ENCODE data around the gene PIGO. TPM values are rescaled to one million over a fixed set of nuclear protein-coding genes. Genes with fewer than 3 reads are reported as not detected.

Gene PIGO
- total RNA-seq, 2 experiments from 2014 or later: 22.8 to 23.7 TPM

DNA sequence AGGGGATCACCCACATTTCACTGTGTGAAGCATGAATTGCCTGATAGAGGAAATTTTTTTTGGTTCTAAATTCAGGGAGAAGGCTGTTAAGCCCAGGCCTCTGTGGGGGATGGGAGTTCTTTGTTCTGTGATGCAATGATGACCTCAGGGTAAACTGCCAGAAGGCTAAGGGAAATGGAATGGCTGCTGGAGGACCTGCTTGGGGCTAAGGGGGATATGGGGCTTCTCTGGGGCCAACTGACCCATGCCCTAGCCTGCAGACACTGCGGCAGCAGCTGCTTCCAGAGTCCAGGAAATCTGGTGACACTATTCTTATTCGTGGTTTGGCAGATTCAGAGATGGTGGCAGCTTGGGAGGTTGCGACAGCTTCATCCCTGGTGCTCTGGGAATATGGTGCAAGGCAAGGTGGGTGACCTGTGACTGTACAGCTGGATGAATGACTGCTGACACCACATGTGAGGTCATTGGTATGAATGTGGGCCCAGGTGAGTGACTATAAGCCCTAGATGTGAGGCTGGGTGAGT, 54.2 kb downstream of the PIGO start:
- H3K27ac Mint-ChIP-seq: no peak overlapping the region
- H3K4me3 Mint-ChIP-seq: no peak overlapping the region
- peaks cover 4% of the 10 kb centered on the region for H3K36me3 Mint-ChIP-seq (ENCODE audit: low read depth)
- H3K9me3 Mint-ChIP-seq: no peaks in the 10 kb centered on the region
- H3K27me3 Mint-ChIP-seq (ENCODE audit: low read depth): no peaks in the 10 kb centered on the region
- no peaks in the 10 kb centered on the region for H3K4me1 Mint-ChIP-seq (ENCODE audit: low read depth)
- CTCF ChIA-PET: interaction anchor here (0.6 to 1.6 kb wide), 3 partner anchors 9 to 1024 kb away, joined by 4 to 9 read pairs (median 4); no protein-coding TSS in a partner anchor
- intact Hi-C loops (cut with micrococcal nuclease): no loop called here
- no peak for DNase-seq

Other genes with a start within 250 kb of the PIGO start
- gene PHF24, start 138.3 kb downstream of the PIGO start, total RNA-seq: not detected
- gene DNAJB5, start 106.8 kb downstream of the PIGO start, total RNA-seq: 10 to 100 TPM; 11.4 to 12.0 TPM
- gene VCP, start 24.0 kb downstream of the PIGO start, total RNA-seq: 100 to 1,000 TPM; 218 to 226 TPM
- 100 to 1,000 TPM; 109 to 118 TPM for gene FANCG, start 16.6 kb downstream of the PIGO start, total RNA-seq
- gene STOML2, start 6.5 kb upstream of the PIGO start, total RNA-seq: 100 to 1,000 TPM; 165 to 168 TPM
- 1 to 10 TPM; 3.4 to 3.7 TPM for gene ATOSB, start 19.3 kb upstream of the PIGO start, total RNA-seq
- gene UNC13B, start 65.4 kb upstream of the PIGO start, total RNA-seq: 1 to 10 TPM; 5.4 to 6.4 TPM

Data from activated naive CD4-positive, alpha-beta T cell treated with anti-CD3 and anti-CD28 coated beads for 36 hours (primary cell).